ENCODE results near the gene NUMB. TPM values are rescaled to one million over a fixed set of nuclear protein-coding genes. Genes with fewer than 3 reads are reported as not detected.

Gene NUMB
- total RNA-seq, 1 experiment from 2014 or later: 75.2 TPM

GRCh38 chr14:73246387-73247150, 211.8 kb downstream of the NUMB start:
- no peak for DNase-seq
- H3K4me3 Mint-ChIP-seq (ENCODE audit: low read depth, unreplicated experiment): no peak overlapping the region
- BruUV-seq (replicated peaks): no TSS peak
- no peaks in the 10 kb centered on the region for H3K36me3 Mint-ChIP-seq (ENCODE audit: insufficient read depth, unreplicated experiment)
- TF ChIP-seq CTCF (IDR thresholded peaks at IDR 0.05; ENCODE audit: unreplicated experiment): no peak
- H3K27ac Mint-ChIP-seq (ENCODE audit: unreplicated experiment): no peak overlapping the region
- no peaks in the 10 kb centered on the region for H3K4me1 Mint-ChIP-seq (ENCODE audit: low read depth, unreplicated experiment)
- H3K9me3 Mint-ChIP-seq (ENCODE audit: low read depth, unreplicated experiment): no peaks in the 10 kb centered on the region
- intact Hi-C loops (cut with micrococcal nuclease; ENCODE audit: unreplicated experiment): no loop called here
- CTCF ChIA-PET: interaction anchor here (0.7 to 0.8 kb wide), 2 partner anchors 11 to 217 kb away, joined by 4 to 5 read pairs; no protein-coding TSS in a partner anchor
- peaks cover 24% of the 10 kb centered on the region for H3K27me3 Mint-ChIP-seq (ENCODE audit: unreplicated experiment)

GRCh38 chr14:73245480-73246325, 212.6 kb downstream of the NUMB start:
- Mint-ChIP-seq H3K27ac (ENCODE audit: unreplicated experiment) (no peak overlapping the region), H3K27me3 (ENCODE audit: unreplicated experiment) (peaks cover 31% of the 10 kb centered on the region), H3K4me1 (ENCODE audit: low read depth, unreplicated experiment) (no peaks in the 10 kb centered on the region), H3K36me3 (ENCODE audit: insufficient read depth, unreplicated experiment) (no peaks in the 10 kb centered on the region), H3K4me3 (ENCODE audit: low read depth, unreplicated experiment) (no peak overlapping the region), H3K9me3 (ENCODE audit: low read depth, unreplicated experiment) (no peaks in the 10 kb centered on the region)
- intact Hi-C loops (cut with micrococcal nuclease; ENCODE audit: unreplicated experiment): no loop called here
- CTCF ChIA-PET: no interaction called here
- no peak for DNase-seq
- BruUV-seq (replicated peaks): no TSS peak
- no peak for TF ChIP-seq CTCF (IDR thresholded peaks at IDR 0.05; ENCODE audit: unreplicated experiment)

GRCh38 chr14:73244541-73245290, 213.6 kb downstream of the NUMB start:
- no TSS peak for BruUV-seq (replicated peaks)
- CTCF ChIA-PET: interaction anchor here (0.6 kb wide), 1 partner anchor 13 kb away, joined by 4 read pairs; no protein-coding TSS in a partner anchor
- no peak for DNase-seq
- H3K27ac Mint-ChIP-seq (ENCODE audit: unreplicated experiment): no peak overlapping the region
- H3K4me1 Mint-ChIP-seq (ENCODE audit: low read depth, unreplicated experiment): peaks cover under 1% of the 10 kb centered on the region
- peaks cover 36% of the 10 kb centered on the region for H3K27me3 Mint-ChIP-seq (ENCODE audit: unreplicated experiment)
- H3K36me3 Mint-ChIP-seq (ENCODE audit: insufficient read depth, unreplicated experiment): no peaks in the 10 kb centered on the region
- TF ChIP-seq CTCF (IDR thresholded peaks at IDR 0.05; ENCODE audit: unreplicated experiment): no peak
- intact Hi-C loops (cut with micrococcal nuclease; ENCODE audit: unreplicated experiment): no loop called here
- no peak overlapping the region for H3K4me3 Mint-ChIP-seq (ENCODE audit: low read depth, unreplicated experiment)
- H3K9me3 Mint-ChIP-seq (ENCODE audit: low read depth, unreplicated experiment): no peaks in the 10 kb centered on the region

GRCh38 chr14:73243748-73244147, 214.6 kb downstream of the NUMB start:
- H3K4me1 Mint-ChIP-seq (ENCODE audit: low read depth, unreplicated experiment): peaks cover 10% of the 10 kb centered on the region
- CTCF ChIA-PET: interaction anchor here (0.6 kb wide), 1 partner anchor 14 kb away, joined by 4 read pairs; no protein-coding TSS in a partner anchor
- DNase-seq: no peak
- no peak overlapping the region for H3K4me3 Mint-ChIP-seq (ENCODE audit: low read depth, unreplicated experiment)
- H3K36me3 Mint-ChIP-seq (ENCODE audit: insufficient read depth, unreplicated experiment): no peaks in the 10 kb centered on the region
- H3K27me3 Mint-ChIP-seq (ENCODE audit: unreplicated experiment): peaks cover 46% of the 10 kb centered on the region
- TF ChIP-seq CTCF (IDR thresholded peaks at IDR 0.05; ENCODE audit: unreplicated experiment): no peak
- BruUV-seq (replicated peaks): no TSS peak
- H3K27ac Mint-ChIP-seq (ENCODE audit: unreplicated experiment): no peak overlapping the region
- intact Hi-C loops (cut with micrococcal nuclease; ENCODE audit: unreplicated experiment): no loop called here
- no peaks in the 10 kb centered on the region for H3K9me3 Mint-ChIP-seq (ENCODE audit: low read depth, unreplicated experiment)

All from Calu3 (cell line).